ENCODE measurements around the gene ATP1B2. TPM values are rescaled to one million over a fixed set of nuclear protein-coding genes. Genes with fewer than 3 reads are reported as not detected.

Gene ATP1B2
- total and polyA plus RNA-seq, 2 experiments from 2014 or later: not detected

- in situ Hi-C loops (cut with MboI): no loop called here
- H3K9ac ChIP-seq: no peak overlapping the region
- H3K4me2 ChIP-seq (ENCODE audit: unreplicated experiment): no peak overlapping the region
Measured at GRCh38 chr17:7706631-7707354, 56.1 kb downstream of the ATP1B2 start.

More at GRCh38 chr17:7706631-7707354, 56.1 kb downstream of the ATP1B2 start:
- 97 to 99% methylated on average over 3 of the region's 3 CpGs for WGBS, 2 experiments (ENCODE audit: low coverage in 1 of 2, low lambda C conversion rate in 2 of 2, missing lambda C conversion rate in 2 of 2)
- Histone ChIP-seq H3K9me2 (ENCODE audit: insufficient read depth) (no peaks in the 10 kb centered on the region), H3K4me3 (no peak overlapping the region), H3K9me3 (ENCODE audit: low read depth) (no peaks in the 10 kb centered on the region), H3K27me3 (replicated peaks; ENCODE audit: insufficient read depth) (peaks cover 10% of the 10 kb centered on the region; the same call in 1 of the 2 replicates), H4K20me1 (ENCODE audit: insufficient read depth) (no peaks in the 10 kb centered on the region), H3F3A (ENCODE audit: insufficient read depth) (no peaks in the 10 kb centered on the region), H2AFZ (no peak overlapping the region), H3K36me3 (ENCODE audit: low read depth) (no peaks in the 10 kb centered on the region), H3K79me2 (ENCODE audit: insufficient read depth) (no peaks in the 10 kb centered on the region), H3K4me1 (ENCODE audit: insufficient read depth) (peaks cover 12% of the 10 kb centered on the region), H3K27ac (no peak overlapping the region)
- no peak for TF ChIP-seq EZH2 (IDR thresholded peaks at IDR 0.05; ENCODE audit: insufficient read depth, poor library complexity, severe bottlenecking)
- no peak for TF ChIP-seq EZH2phosphoT487 (IDR thresholded peaks at IDR 0.05; ENCODE audit: insufficient read depth, low read depth)
- DNase-seq: no peak

Other genes with a start within 250 kb of the ATP1B2 start
- 18.0 and 59.3 TPM in 2 replicates for gene TMEM256, start 246.8 kb upstream of the ATP1B2 start, total RNA-seq (2014; rRNA removed; shearing (Covaris generic))
- gene TMEM256, start 246.8 kb upstream of the ATP1B2 start, polyA plus RNA-seq (2016; fragmentation: Nextera tagmentation; extraction: Ambion mirVana): 40.1 and 44.2 TPM in 2 replicates
- 8.0 and 9.5 TPM in 2 replicates for gene NLGN2, start 243.1 kb upstream of the ATP1B2 start, total RNA-seq (2014; rRNA removed; shearing (Covaris generic))
- 3.3 and 3.5 TPM in 2 replicates for gene NLGN2, start 243.1 kb upstream of the ATP1B2 start, polyA plus RNA-seq (2016; fragmentation: Nextera tagmentation; extraction: Ambion mirVana)
- not detected in 2 replicates for gene SPEM1, start 230.6 kb upstream of the ATP1B2 start, total RNA-seq (2014; rRNA removed; shearing (Covaris generic))
- gene SPEM1, start 230.6 kb upstream of the ATP1B2 start, polyA plus RNA-seq (2016; fragmentation: Nextera tagmentation; extraction: Ambion mirVana): not detected in 2 replicates
- not detected in 2 replicates for gene SPEM2, start 225.3 kb upstream of the ATP1B2 start, total RNA-seq (2014; rRNA removed; shearing (Covaris generic))
- gene SPEM2, start 225.3 kb upstream of the ATP1B2 start, polyA plus RNA-seq (2016; fragmentation: Nextera tagmentation; extraction: Ambion mirVana): not detected in 2 replicates
- not detected in 2 replicates for gene SPEM3, start 222.1 kb upstream of the ATP1B2 start, total RNA-seq (2014; rRNA removed; shearing (Covaris generic))
- not detected in 2 replicates for gene SPEM3, start 222.1 kb upstream of the ATP1B2 start, polyA plus RNA-seq (2016; fragmentation: Nextera tagmentation; extraction: Ambion mirVana)
- 3.2 and 7.7 TPM in 2 replicates for gene TMEM102, start 215.5 kb upstream of the ATP1B2 start, total RNA-seq (2014; rRNA removed; shearing (Covaris generic))
- gene TMEM102, start 215.5 kb upstream of the ATP1B2 start, polyA plus RNA-seq (2016; fragmentation: Nextera tagmentation; extraction: Ambion mirVana): 3.4 and 4.3 TPM in 2 replicates
- not detected in 2 replicates for gene FGF11, start 211.4 kb upstream of the ATP1B2 start, total RNA-seq (2014; rRNA removed; shearing (Covaris generic))
- 0.22 and 0.36 TPM in 2 replicates for gene FGF11, start 211.4 kb upstream of the ATP1B2 start, polyA plus RNA-seq (2016; fragmentation: Nextera tagmentation; extraction: Ambion mirVana)
- gene CHRNB1, start 205.9 kb upstream of the ATP1B2 start, total RNA-seq (2014; rRNA removed; shearing (Covaris generic)): 3.9 and 4.9 TPM in 2 replicates
- 3.5 and 4.2 TPM in 2 replicates for gene CHRNB1, start 205.9 kb upstream of the ATP1B2 start, polyA plus RNA-seq (2016; fragmentation: Nextera tagmentation; extraction: Ambion mirVana)
- 32.9 and 35.9 TPM in 2 replicates for gene ZBTB4, start 171.3 kb upstream of the ATP1B2 start, total RNA-seq (2014; rRNA removed; shearing (Covaris generic))
- 17.7 and 18.2 TPM in 2 replicates for gene ZBTB4, start 171.3 kb upstream of the ATP1B2 start, polyA plus RNA-seq (2016; fragmentation: Nextera tagmentation; extraction: Ambion mirVana)
- gene SLC35G6, start 169.5 kb upstream of the ATP1B2 start, total RNA-seq (2014; rRNA removed; shearing (Covaris generic)): not detected in 2 replicates
- 0.14 TPM in 1 of 2 replicates, not detected in the other for gene SLC35G6, start 169.5 kb upstream of the ATP1B2 start, polyA plus RNA-seq (2016; fragmentation: Nextera tagmentation; extraction: Ambion mirVana)
- 45.9 and 46.2 TPM in 2 replicates for gene POLR2A, start 166.6 kb upstream of the ATP1B2 start, total RNA-seq (2014; rRNA removed; shearing (Covaris generic))
- 74.1 and 75.7 TPM in 2 replicates for gene POLR2A, start 166.6 kb upstream of the ATP1B2 start, polyA plus RNA-seq (2016; fragmentation: Nextera tagmentation; extraction: Ambion mirVana)
- 21.9 and 34.3 TPM in 2 replicates for gene TNFSF12, start 101.9 kb upstream of the ATP1B2 start, total RNA-seq (2014; rRNA removed; shearing (Covaris generic))
- 14.0 and 18.7 TPM in 2 replicates for gene TNFSF12, start 101.9 kb upstream of the ATP1B2 start, polyA plus RNA-seq (2016; fragmentation: Nextera tagmentation; extraction: Ambion mirVana)
- 1.5 TPM in 1 of 2 replicates, not detected in the other for gene TNFSF13, start 92.2 kb upstream of the ATP1B2 start, total RNA-seq (2014; rRNA removed; shearing (Covaris generic))
- 1.4 and 2.0 TPM in 2 replicates for gene TNFSF13, start 92.2 kb upstream of the ATP1B2 start, polyA plus RNA-seq (2016; fragmentation: Nextera tagmentation; extraction: Ambion mirVana)
- gene SENP3, start 89.0 kb upstream of the ATP1B2 start, total RNA-seq (2014; rRNA removed; shearing (Covaris generic)): 82.5 and 111 TPM in 2 replicates
- gene SENP3, start 89.0 kb upstream of the ATP1B2 start, polyA plus RNA-seq (2016; fragmentation: Nextera tagmentation; extraction: Ambion mirVana): 1.3 and 1.9 TPM in 2 replicates
- gene CD68, start 71.3 kb upstream of the ATP1B2 start, total RNA-seq (2014; rRNA removed; shearing (Covaris generic)): 51.1 and 55.0 TPM in 2 replicates
- 84.5 and 88.1 TPM in 2 replicates for gene CD68, start 71.3 kb upstream of the ATP1B2 start, polyA plus RNA-seq (2016; fragmentation: Nextera tagmentation; extraction: Ambion mirVana)
- 127 and 195 TPM in 2 replicates for gene MPDU1, start 67.1 kb upstream of the ATP1B2 start, total RNA-seq (2014; rRNA removed; shearing (Covaris generic))
- gene MPDU1, start 67.1 kb upstream of the ATP1B2 start, polyA plus RNA-seq (2016; fragmentation: Nextera tagmentation; extraction: Ambion mirVana): 63.2 and 65.9 TPM in 2 replicates
- gene SOX15, start 60.8 kb upstream of the ATP1B2 start, total RNA-seq (2014; rRNA removed; shearing (Covaris generic)): 3.9 TPM in 1 of 2 replicates, not detected in the other
- 0.71 and 1.1 TPM in 2 replicates for gene SOX15, start 60.8 kb upstream of the ATP1B2 start, polyA plus RNA-seq (2016; fragmentation: Nextera tagmentation; extraction: Ambion mirVana)
- 44.5 and 57.1 TPM in 2 replicates for gene FXR2, start 36.0 kb upstream of the ATP1B2 start, total RNA-seq (2014; rRNA removed; shearing (Covaris generic))
- gene FXR2, start 36.0 kb upstream of the ATP1B2 start, polyA plus RNA-seq (2016; fragmentation: Nextera tagmentation; extraction: Ambion mirVana): 10.9 and 13.5 TPM in 2 replicates
- 21.5 and 31.8 TPM in 2 replicates for gene SAT2, start 23.1 kb upstream of the ATP1B2 start, total RNA-seq (2014; rRNA removed; shearing (Covaris generic))
- gene SAT2, start 23.1 kb upstream of the ATP1B2 start, polyA plus RNA-seq (2016; fragmentation: Nextera tagmentation; extraction: Ambion mirVana): 41.4 and 43.5 TPM in 2 replicates
- gene SHBG, start 20.8 kb upstream of the ATP1B2 start, total RNA-seq (2014; rRNA removed; shearing (Covaris generic)): 6.1 TPM in 1 of 2 replicates, not detected in the other
- 0.96 and 1.0 TPM in 2 replicates for gene SHBG, start 20.8 kb upstream of the ATP1B2 start, polyA plus RNA-seq (2016; fragmentation: Nextera tagmentation; extraction: Ambion mirVana)
- 26.2 and 42.7 TPM in 2 replicates for gene TP53, start 36.6 kb downstream of the ATP1B2 start, total RNA-seq (2014; rRNA removed; shearing (Covaris generic))
- 29.8 and 30.8 TPM in 2 replicates for gene TP53, start 36.6 kb downstream of the ATP1B2 start, polyA plus RNA-seq (2016; fragmentation: Nextera tagmentation; extraction: Ambion mirVana)
- gene WRAP53, start 37.6 kb downstream of the ATP1B2 start, total RNA-seq (2014; rRNA removed; shearing (Covaris generic)): 1.6 and 5.9 TPM in 2 replicates
- gene WRAP53, start 37.6 kb downstream of the ATP1B2 start, polyA plus RNA-seq (2016; fragmentation: Nextera tagmentation; extraction: Ambion mirVana): 11.8 and 13.1 TPM in 2 replicates
- gene EFNB3, start 54.3 kb downstream of the ATP1B2 start, total RNA-seq (2014; rRNA removed; shearing (Covaris generic)): 1.8 and 3.0 TPM in 2 replicates
- 0.96 and 0.99 TPM in 2 replicates for gene EFNB3, start 54.3 kb downstream of the ATP1B2 start, polyA plus RNA-seq (2016; fragmentation: Nextera tagmentation; extraction: Ambion mirVana)
- gene DNAH2, start 66.8 kb downstream of the ATP1B2 start, total RNA-seq (2014; rRNA removed; shearing (Covaris generic)): not detected in 2 replicates
- not detected in 2 replicates for gene DNAH2, start 66.8 kb downstream of the ATP1B2 start, polyA plus RNA-seq (2016; fragmentation: Nextera tagmentation; extraction: Ambion mirVana)
- gene KDM6B, start 183.3 kb downstream of the ATP1B2 start, total RNA-seq (2014; rRNA removed; shearing (Covaris generic)): 0.76 and 1.3 TPM in 2 replicates
- 1.6 and 2.3 TPM in 2 replicates for gene KDM6B, start 183.3 kb downstream of the ATP1B2 start, polyA plus RNA-seq (2016; fragmentation: Nextera tagmentation; extraction: Ambion mirVana)
- not detected in 2 replicates for gene TMEM88, start 204.1 kb downstream of the ATP1B2 start, total RNA-seq (2014; rRNA removed; shearing (Covaris generic))
- gene TMEM88, start 204.1 kb downstream of the ATP1B2 start, polyA plus RNA-seq (2016; fragmentation: Nextera tagmentation; extraction: Ambion mirVana): 0.23 TPM in 1 of 2 replicates, not detected in the other
- gene NAA38, start 206.6 kb downstream of the ATP1B2 start, total RNA-seq (2014; rRNA removed; shearing (Covaris generic)): 70.4 and 71.5 TPM in 2 replicates
- 185 and 196 TPM in 2 replicates for gene NAA38, start 206.6 kb downstream of the ATP1B2 start, polyA plus RNA-seq (2016; fragmentation: Nextera tagmentation; extraction: Ambion mirVana)
- 11.0 and 20.6 TPM in 2 replicates for gene CYB5D1, start 207.1 kb downstream of the ATP1B2 start, total RNA-seq (2014; rRNA removed; shearing (Covaris generic))
- gene CYB5D1, start 207.1 kb downstream of the ATP1B2 start, polyA plus RNA-seq (2016; fragmentation: Nextera tagmentation; extraction: Ambion mirVana): 8.6 and 9.9 TPM in 2 replicates
- 56.5 and 73.6 TPM in 2 replicates for gene CHD3, start 237.9 kb downstream of the ATP1B2 start, total RNA-seq (2014; rRNA removed; shearing (Covaris generic))
- 14.0 and 16.0 TPM in 2 replicates for gene CHD3, start 237.9 kb downstream of the ATP1B2 start, polyA plus RNA-seq (2016; fragmentation: Nextera tagmentation; extraction: Ambion mirVana)

Measured in GM23248 (cell line).